Measurements from ENCODE around the gene KCNH3.
"Not testable (repeated sequence)": the region's sequence is repeated elsewhere in the genome, so short reads cannot be mapped to it uniquely, and the experiment has no call there.

KCNH3 gene

DNA sequence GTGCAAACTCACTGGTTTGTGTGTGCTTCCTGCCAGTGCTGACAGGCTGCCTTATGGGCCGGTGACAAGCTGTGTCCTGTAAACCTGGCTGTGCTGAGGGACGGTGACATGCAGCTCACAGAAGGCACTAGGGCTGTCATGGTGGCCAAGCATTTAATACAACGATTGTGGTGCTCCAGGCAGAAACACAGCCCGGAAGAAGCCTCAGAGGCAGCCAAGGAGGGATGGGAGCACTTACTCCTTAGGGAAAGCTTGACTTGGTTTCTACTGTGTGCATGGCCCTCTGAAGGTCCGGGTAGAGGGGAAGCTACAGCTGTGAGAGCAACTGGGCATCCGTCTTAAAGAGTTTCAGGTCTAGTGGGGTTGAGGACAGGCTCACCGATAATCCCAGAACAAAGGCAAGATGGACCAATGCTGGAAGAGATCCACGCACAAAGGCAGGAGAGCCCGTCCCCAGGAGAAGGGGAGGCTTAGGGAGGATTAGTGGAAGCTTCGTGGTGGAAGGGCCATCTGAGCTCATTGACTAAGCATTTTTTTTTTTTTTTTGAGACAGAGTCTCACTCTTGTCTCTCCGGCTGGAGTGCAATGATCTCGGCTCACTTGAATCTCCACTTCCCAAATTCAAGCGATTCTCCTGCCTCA lies 39.8 kb downstream of the KCNH3 start:
- intact Hi-C loops (cut with DNase I), result no loop called here
- peak in 1 of 10 donors; percentile 50 for DNase-seq

DNA sequence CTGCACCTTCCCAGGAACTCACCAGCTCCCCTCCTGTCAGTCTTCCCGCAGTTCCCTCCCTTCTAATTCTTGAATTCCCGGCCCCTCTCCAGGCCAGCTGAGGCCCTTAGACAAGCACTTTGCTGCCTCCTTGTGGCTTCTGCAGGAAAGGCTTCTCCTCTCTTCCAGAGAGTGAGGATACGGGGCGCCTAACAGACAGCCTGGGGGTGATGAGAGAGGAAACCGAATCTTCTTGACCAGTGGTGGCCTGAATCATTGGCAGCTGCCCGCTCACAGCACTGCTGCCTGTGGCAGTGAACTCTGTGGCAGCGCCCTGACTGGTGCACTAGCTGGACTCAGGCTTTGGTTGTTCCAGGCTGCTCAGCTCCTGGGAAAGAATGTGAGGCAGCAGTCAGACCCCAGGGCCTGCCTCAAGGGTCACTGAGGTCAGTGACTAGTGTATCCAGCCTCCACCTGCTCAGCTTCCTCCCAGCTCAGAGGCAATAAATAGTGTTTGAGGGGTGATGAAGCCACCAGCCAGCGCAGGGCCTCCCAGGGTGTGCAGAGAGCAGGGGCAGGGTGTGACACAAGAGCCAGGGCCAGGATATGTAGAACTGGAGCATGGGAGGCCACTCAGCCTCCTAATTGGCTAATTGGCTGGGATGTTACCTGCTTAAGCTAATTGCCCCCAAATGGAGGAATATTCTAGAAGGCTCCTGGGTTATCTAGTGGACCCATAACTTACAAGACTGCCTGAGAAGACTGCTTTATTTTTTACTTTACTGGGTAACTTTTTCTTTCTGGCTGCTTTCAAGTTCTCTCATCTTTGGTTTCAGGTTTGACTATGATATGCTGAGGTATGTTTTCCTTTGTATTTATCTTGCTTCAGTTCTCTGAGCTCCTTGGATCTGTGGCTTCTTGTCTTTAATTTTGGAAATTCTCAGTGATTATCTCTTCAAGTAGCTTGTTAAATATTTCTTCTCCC lies 42.0 kb downstream of the KCNH3 start:
- DNase-seq, result peak; percentile 41 to 96 (median 81)
- intact Hi-C loops (cut with DNase I), result loop anchor here (5.0 kb wide), 1 partner anchor 224 kb away; no protein-coding TSS in a partner anchor

DNA sequence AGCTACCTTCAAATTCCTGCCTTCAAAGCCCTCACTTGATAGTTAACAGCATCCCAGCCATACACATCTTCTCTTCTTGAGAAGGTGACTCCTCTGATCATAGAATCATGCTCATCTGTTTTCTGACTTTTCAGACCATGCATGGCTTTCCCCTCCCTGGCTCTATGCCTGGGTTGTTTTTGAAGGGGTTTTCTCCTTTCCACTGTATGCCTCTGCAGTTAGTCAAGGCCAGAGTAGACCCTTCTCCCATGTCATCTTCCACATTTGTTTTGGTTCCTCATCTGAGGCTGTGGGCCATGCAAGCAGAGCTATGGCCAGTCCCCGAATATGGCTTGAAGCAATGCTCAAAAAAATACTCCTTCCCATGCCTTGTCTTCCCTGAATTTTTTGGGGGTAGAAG lies 43.4 kb downstream of the KCNH3 start:
- DNase-seq, result no peak
- intact Hi-C loops (cut with DNase I), result loop anchor here (5.0 kb wide), 1 partner anchor 225 kb away; no protein-coding TSS in a partner anchor

DNA sequence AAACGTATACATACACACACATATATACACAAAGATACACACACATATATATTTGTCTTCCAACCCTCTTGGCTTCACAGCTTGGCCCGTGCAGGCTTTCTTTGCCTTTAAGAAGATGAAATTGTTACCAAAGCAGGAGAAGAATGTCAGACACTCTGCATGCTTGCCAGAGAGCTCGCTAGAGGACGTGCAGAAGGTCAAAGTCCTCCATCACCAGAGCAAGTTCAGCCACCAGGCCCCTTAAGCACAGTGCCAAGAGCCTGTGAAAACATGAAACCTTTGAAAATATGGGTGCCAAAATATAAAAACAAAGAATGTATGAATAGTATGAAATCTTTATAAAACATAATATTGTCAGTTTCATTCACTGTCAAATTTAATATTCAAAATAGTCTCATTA lies 44.0 kb downstream of the KCNH3 start:
- DNase-seq, result peak in 1 of 10 donors; percentile 7
- intact Hi-C loops (cut with DNase I), result loop anchor here (5.0 kb wide), 1 partner anchor 226 kb away; no protein-coding TSS in a partner anchor

DNA sequence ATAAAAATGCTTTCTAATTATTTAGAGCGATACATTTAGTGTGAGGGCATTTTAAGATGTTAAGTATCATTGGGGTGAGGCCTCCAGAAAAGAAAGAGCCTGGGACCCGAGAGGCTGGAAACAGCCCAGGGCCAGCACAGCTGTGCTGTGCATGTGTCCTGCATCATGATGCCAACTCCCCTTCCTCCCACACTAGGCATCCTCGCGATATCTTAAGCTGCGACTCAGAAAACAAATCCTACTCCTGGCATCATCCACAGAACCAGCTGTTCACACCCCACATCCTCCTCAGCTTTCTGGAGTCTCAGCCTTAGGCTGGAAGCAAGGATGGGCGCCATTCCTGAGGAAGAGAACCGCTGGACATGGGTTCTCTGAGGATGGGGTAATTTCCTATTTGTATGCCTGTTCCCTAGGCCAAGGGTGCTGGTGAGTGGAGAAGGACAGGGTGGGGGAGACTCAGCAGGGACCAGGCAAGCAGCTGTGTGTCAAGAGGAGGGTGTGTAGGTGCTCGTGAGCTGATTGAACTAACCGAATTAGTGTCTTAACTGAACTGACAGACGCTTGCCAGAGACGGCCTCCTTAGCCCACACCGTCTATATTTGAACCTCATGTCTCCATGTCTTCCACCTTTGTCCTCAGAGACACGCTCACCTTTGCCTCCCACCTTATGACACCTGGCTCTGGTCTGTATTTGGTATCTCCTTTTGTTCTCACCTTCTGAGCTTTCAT lies 44.7 kb downstream of the KCNH3 start:
- peak in 6 of 10 donors; percentile 19 to 88 (median 26) for DNase-seq
- intact Hi-C loops (cut with DNase I), result loop anchor here (5.0 kb wide), 1 partner anchor 226 kb away; no protein-coding TSS in a partner anchor

DNA sequence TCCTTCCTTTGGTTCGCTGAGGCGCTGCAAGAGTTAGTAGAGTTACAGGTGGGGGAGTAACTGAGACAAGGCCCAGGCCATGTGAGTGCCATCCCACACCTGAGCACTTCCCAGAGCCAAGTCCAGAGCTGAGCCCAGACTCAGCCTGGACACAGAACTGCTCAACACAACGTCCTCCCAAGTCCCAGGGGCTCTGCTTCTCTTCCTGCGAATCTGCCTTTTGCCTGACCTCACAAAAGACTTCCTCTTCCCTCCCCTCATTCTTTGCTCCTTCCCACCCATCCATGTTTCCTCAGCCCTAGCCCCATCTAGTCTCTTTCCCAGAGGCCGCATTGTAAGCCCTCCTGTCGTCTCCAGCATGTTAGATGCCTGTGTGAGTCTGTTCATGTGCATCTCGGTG lies 45.8 kb downstream of the KCNH3 start:
- intact Hi-C loops (cut with DNase I), result loop anchor here (5.0 kb wide), 1 partner anchor 227 kb away; no protein-coding TSS in a partner anchor

DNA sequence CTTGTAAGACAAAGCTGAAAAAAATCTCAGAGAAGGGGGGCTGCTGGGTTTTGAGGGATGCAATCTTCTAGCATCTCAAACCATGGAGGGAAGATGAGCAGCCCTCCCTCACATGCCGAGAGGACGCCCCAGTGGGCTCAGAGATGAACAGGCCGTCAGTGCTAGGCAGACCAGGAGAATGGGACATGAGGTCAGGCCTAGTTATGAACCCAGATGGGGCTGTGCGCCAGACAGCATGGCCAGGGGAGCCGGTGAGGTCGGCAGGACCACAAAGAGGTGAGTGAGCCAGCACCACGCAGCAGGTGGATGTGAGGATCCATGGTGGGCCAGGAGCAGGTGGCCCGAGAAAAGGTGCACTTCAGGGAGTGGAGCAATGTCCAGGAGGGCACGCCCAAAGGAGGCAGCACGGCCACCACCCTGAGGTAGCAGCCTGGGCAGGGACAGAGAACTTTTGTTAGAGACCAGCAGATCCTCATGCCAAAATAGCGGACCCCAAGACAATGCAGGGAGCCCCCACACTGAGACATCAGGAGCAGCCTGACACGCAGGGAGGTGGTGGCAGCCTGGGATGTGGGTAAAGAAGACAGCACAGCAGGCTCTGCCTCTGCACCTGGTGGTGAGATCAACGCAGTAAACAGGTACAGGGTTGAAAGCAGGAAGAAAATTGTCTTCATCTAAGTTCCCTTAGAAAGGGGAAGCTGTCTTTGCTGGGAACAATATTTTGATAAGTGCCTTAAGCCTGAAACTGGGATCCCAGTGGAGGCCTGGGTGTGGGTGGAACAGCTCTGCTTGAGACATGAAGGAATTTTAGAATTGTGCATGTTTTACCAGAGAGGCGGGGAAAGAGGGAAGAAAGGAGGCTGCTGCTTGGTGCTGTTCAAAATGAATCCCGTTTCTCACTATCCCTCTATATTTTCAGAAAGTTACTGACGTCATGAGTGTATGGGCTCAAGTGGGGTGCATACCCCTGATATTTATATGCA lies 46.9 kb downstream of the KCNH3 start:
- intact Hi-C loops (cut with DNase I), result no loop called here
- DNase-seq, result peak in 1 of 10 donors; percentile 73

More for the DNA sequence above, 45.8 kb downstream of the KCNH3 start:
- DNase-seq, result peak in 1 of 10 donors; percentile 36

DNA sequence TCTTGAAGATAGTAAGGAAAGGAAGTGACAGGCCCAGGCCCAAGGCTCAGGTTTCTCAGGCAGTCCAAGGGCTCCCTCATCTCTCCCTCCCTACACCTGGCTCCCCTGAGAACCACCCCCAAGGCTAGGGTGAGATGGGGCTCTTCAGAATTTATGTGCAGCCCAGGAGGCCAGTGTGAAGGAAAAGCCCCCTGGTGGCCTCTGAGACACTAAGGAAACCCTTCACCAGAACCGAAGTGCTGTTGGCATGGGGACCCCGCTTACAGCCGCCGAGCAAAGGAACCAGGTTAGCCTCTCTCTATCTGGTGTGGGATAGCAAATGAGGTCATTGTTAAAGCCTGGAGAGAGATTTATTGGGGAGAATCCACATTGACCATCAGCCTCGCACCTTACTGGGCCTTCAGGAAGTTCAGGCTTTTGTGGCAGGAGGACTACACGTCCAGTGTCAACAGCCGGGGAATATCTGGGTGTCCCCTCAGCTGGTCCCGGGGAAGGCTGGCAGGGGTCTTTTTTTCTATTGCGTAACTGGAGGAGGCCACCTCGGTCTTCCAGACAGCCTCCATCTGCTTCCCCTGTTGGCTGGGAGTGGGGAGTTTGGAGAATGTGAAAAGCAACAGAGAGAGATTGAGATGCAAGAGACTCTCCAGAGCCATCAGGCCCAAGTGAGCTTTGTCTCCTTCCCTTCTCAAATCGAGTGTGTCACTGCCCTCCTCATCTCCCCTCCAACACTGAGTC lies 48.5 kb downstream of the KCNH3 start:
- intact Hi-C loops (cut with DNase I), result no loop called here
- DNase-seq, result peak in 1 of 10 donors; percentile 28

DNA sequence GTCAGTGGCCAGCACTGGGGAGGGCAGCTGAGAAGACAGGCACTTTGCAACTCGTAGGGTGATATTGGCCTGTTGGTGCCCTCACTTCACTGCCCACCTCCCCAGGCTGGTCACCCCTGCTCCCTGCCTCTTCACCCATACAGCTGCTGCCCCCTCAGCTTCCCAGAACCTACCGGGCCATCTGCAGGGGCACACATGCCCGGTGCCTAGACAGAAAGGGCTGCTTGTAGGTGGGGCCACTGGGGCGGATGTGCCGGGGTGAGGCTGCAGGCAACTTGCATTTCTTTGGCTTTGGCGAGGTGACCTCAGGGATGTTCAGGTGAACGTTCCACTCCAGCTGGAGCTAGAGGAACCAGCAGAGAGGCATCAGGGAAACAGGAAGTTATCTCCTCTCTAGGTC lies 49.5 kb downstream of the KCNH3 start:
- peak in 1 of 10 donors; percentile 48 for DNase-seq
- intact Hi-C loops (cut with DNase I), result no loop called here

DNA sequence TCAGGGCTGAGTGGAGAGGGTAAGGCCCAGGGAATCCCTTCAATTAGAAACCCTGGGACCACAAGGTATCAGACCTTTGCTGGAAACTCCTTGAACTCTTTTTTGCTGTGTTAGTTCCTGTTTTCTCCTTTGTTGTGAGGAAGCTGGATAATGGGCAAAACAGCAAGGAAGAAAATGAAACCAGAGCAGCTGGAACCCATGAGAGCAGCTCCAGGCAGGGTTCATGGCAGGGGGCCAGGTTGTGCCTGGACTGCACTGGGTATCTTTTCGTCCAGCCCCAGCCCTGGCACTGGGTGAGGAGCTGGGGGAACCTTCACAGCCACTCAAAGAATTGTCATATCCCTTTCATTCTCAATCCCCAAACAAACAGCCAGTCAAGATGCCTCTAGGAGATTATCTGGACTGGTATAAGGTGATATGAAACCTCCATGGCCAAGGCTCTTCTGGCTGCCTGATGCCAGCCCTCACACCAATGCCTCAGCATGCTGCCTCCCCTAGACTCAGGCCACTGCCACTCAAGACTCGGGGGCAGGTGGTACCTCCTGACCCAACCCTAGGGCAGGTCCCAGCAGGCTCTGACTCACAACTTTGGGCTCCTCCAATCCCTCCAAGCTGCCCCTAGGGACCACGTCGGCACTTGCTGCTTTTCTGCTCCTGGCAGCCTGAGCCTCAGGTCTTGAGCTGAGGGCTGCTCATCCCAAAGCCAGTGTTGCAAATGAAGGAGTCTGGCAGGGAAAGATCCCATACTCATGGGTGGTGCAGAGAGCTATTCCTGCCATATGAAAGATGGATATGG lies 50.1 kb downstream of the KCNH3 start:
- peak in 2 of 10 donors; percentile 33 to 84 for DNase-seq
- intact Hi-C loops (cut with DNase I), result no loop called here

DNA sequence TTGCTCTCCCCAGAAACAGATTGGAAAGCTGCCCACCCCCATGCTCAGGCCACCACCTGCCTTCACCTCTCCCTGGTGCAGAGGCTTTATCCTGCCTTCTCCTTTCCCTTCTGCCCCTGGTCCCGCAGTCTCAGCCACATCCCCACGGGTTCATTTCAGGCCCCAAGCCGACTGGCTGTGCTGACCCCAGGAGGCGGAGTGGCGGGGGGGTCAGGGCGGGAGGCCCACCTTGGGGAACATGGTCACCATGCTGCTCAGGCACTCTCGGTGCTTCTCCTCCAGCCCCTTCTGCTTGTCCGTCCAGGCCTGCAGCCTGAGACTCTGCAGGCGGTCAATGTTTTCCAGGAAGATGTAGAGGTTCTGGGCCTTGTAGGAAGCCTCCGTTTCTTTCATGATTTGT lies 59.7 kb downstream of the KCNH3 start:
- peak in 1 of 10 donors; percentile 64 for DNase-seq
- intact Hi-C loops (cut with DNase I), result no loop called here

DNA sequence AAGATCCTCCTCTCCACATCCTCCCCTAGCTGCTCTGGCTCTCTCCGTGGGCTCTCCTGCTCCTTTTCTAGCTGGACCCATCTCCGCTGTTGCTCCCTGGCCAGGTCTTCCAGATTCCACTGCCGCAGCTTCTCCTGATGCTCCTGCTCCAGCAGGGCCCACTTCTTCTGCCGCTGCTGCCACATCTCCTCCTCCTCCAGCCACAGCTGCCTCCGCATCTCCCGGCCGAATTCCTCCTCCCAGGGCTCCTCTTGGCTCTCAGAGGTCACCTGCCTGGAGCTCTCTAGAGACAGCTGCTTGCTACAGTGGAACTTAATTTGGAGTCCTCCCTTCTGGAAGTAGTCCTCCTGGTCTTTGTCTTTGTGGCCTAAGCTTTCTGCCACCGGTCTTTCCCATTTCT lies 61.1 kb downstream of the KCNH3 start:
- DNase-seq, result peak in 1 of 10 donors; percentile 65
- intact Hi-C loops (cut with DNase I), result no loop called here

DNA sequence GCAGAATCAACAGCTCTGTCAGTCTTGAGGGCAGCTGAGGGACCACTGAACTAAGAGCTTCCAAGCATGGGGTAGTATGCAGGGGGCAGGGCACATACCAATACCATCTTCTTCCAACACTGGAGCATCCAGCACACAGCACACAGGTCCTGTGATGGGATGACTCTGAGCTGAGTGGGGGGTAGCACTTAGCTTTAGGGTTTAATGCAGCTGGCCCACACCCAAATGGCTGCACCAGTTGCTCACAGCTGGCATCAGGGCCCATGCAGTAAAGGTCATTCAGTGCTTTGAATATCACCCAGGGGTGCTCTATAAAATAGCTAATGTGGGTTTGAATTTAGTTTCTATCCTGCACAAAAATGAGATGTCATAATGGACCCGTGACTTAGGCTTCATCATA lies 64.9 kb downstream of the KCNH3 start:
- intact Hi-C loops (cut with DNase I), result no loop called here
- DNase-seq, result no peak

DNA sequence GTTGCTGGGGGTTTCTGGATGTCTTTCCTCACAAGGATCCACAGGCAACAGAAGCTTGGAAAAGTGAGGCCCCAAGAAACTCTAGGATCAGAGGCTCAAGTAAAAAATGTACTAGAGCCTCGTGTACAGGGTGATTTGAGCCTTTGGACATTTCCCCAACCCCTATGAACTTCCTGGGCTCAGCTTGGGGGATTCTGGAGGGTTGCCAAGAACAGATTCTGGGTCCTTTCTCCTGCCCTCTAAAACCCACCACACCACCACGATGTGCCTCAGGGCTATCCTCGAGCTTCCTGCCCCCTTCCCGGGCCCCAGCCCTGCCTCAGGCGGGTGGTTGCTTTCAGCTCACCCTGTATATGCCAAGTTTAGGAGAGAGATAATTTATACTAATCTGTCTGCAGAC lies 66.0 kb downstream of the KCNH3 start:
- DNase-seq, result no peak
- intact Hi-C loops (cut with DNase I), result no loop called here

DNA sequence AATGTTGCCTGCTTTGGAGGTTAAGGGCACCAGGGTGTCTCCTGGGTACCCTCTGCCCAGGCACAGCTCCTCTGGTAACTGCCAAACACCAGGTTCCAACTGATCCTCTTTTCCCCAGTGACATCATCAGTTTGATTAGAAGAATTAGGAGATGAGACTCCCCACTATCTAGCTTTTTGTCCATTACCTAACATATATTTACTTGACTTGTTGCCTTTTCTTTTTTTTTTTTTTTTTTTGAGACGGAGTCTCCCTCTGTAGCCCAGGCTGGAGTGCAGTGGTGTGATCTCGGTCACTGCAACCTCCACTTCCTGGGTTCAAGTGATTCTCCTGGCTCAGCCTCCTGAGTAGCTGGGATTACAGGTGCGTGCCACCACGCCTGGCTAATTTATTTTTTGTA lies 66.7 kb downstream of the KCNH3 start, which contains the start of gene FAM186B:
Gene FAM186B, minus strand, starts transcription at position 101 of the 400 bp plus-strand sequence. CDS start 162 bp downstream, outside the sequence.
- intact Hi-C loops (cut with DNase I); DNase-seq: not testable (repeated sequence)

All from posterior cingulate gyrus (tissue), 11 donors.